HG03135 (cell line): ENCODE data around the gene DLG2.

Source experiments
- ATAC-seq: cut with Tn5 transposase; IDR thresholded peaks from one replicate; pipeline ENCODE4 v1.9.1; 2021; ENCODE audit warnings: mild to moderate bottlenecking, moderate library complexity; ENCODE audit not compliant: unreplicated experiment

Gene DLG2

DNA sequence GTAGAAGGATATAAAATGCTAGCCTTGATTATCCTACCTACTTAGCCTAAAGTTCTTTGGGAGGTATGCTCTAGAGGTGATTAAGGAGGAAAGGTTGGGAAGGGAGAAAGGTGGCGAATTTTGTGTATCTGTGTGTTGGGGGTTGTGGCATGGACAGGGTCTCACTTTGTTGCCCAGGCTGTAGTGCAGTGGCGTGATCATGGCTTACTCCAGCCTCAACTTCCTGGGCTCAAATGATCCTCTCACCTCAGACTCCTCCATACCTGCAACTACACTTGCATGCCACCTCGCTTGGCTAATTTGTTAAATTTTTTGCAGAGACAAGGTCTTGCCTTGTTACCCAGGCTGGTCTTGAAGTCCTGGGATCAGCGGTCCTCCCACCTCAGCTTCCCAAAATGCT, 1094.8 kb downstream of the DLG2 start:
- ATAC-seq = no peak

- ATAC-seq = no peak
These were observed 1100.9 kb downstream of the DLG2 start for GRCh38 chr11:84526250-84526649.

DNA sequence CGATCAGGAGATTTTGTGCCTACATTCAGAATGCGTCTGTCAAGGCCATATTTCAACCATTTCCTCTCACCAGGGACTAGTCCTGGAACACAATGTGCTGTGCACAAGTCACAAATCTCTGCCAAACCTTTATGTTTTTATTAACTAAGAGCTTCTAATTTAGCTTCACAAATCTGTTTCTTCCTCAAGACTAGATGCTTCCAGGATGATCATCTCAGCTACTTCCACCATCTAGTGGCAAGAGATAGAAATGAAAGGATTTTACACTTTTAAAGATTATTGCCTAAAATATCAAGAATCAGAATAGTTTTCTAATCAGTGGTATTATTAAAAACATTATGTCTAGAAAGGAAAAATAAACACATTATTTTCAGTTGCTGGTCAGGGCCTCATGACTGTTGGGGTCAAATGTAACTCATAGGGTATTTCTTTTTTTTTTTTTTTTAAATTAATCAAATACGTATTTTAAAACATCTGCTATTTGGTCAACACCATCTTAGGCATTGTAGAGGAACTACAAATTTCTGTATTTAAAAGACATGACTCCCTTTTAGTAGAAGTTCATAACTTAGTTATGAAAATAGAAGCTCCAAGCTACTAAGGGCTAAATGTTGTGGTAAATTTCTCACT, 1102.6 kb downstream of the DLG2 start:
- ATAC-seq = no peak

GRCh38 chr11:84522331-84522730, 1104.8 kb downstream of the DLG2 start:
- no peak for ATAC-seq

DNA sequence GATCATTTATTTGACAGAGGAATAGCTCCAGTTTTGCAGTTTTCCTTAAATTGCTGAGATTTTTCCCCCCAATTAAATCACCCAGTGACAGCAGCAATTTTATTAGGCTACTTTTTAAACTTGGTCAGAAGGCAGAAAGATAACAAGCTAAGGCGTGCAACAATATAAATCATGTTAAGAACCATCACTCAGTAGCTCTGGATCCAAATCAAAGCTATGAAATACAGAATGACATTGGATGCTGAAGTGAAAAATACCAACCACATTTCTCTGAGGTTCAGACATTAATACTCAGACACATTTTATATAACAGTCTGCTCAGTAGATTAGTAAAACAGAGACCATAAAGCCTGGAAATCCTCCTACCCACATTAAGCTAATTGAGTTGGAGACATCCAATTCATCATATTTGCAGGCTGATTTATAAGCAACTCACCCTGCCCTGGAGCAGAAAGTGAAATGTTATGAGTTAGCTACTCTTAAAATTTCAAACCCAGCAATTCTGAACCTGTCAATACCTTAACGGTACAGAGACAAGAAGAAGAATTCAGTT, 1108.4 kb downstream of the DLG2 start:
- no peak for ATAC-seq

DNA sequence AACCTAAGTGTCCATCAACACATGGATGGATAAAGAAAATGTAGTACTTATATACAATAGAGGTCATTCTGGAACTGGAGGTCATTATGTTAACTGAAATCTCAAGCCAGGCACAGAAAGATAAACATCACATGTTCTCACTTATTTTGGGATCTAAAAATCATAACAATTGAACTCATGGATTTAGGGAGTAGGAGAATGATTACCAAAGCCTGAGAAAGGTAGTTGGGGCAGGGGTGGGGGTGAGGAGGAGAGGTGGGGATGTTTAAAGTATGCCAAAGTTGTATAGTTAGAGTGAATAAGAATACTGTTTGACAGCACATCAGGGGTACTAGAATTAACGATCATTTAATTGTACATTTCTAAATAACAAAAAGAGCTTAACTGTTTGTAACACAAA, 1112.7 kb downstream of the DLG2 start:
- ATAC-seq = no peak

- no peak for ATAC-seq
These were observed 1123.6 kb downstream of the DLG2 start for GRCh38 chr11:84503503-84503902.

DNA sequence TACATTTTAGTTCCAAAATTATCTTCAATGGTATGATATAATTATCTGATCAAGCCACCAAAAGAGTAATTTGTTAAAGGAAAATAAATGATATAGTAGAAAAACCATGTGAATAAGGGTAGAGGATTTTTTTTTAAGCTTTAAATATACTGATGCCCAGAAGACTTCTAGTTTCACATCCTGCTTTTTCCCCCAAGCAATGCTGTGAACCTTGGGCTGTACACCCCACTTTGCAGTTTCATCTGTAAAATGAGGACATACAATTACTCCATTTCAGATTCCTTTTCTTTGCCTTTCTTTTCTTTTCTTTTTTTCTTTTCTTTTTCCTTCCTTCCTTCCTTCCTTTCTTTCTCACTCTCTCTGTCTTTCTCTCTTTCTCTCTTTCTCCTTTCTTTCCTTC, 1125.4 kb downstream of the DLG2 start:
- ATAC-seq = no peak

DNA sequence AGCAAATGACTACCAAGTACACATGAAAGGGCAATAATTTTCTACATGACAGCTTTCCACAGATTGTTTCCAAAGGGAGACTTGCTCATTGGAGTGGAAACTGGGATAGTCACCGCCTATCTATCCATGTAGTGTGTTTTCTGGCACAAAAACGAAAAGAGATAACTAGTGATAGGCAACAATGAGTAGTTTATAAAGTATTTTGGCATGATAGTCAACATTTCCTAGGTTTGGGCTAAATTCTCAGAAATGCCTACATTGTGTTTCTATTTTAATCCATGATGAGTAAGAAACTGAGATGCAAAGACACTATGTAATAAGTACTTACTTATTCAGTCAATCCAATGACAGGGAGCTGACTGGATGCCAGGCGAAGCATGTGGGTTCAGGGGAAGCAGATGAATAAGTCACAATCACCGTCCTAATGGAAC, 1129.1 kb downstream of the DLG2 start:
- no peak for ATAC-seq

DNA sequence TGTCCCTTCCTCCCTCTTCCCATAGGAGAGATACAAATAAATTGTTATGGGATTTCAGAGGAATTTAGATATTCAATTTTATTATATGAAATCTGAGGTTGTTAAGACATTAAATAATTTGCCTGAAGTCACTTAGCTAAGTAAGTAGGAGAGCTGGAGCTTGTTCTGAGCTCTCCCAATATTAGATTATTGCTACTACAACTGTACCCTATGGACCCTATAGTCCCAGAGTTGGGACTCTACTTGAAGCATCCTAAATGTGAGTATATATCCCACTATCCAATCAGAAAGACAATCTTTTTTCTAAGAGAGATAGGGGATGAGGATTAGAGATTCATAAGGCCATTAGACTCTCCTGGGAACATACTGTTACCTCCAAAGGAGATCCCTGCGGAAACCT, 1130.0 kb downstream of the DLG2 start:
- no peak for ATAC-seq

DNA sequence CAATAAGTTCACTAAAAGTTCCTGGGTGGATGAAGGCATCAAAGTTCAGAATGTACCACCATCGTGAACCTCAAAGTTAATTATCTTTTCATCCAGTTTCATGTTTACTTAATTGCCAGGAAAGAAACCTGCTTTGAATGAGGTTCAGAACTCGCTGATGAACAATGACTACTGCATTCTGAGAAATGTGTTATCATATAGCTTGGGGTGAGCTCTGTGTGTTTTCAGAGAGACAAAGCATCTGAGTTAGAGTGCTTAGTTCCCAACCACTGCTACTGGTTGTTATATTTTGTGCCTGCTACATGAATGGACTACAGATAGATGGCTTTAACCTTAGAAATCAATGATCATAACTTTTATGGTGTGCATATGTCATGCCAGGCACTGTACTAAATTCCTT, 1131.0 kb downstream of the DLG2 start:
- no peak for ATAC-seq

DNA sequence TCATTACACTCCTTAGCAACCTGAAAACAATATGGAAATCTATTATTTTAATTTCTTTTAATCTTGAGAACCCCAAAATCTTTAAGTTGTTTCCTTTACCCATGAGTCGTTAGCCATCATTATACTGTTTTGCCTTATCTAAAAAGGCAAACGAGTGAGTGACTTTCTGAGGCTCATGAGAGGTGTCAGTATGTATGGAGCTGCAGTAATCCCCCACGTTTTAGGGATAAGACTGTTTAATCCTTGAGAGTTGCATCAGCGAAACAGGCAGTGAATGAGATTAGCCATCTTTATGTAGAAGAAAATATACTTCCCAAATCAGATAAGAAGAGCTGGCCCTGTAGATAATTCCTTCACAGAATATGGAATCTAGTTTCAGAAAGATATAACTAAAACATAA, 1147.0 kb downstream of the DLG2 start:
- ATAC-seq = no peak

DNA sequence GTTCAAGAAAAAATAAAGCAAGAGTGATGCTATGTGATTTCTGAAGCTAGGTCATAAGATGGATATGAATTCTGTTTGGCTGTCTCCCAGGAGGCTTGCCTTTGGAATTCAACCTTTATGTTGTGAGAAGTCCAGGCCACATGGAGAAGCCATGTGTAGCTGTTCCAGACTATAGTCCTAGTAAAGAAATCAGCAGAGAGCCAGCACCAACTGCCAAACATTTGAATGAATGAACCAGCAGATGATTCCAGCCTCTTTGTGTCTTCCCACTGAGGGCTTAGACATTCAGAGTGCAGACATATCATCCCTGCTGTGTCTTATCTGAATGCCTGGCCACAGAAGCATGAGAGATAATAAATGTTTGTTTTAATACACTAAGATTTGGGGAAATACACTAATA, 1150.6 kb downstream of the DLG2 start:
- no peak for ATAC-seq

- no peak for ATAC-seq
These were observed 1155.6 kb downstream of the DLG2 start for GRCh38 chr11:84471501-84471900.

GRCh38 chr11:84468235-84468634, 1158.9 kb downstream of the DLG2 start:
- ATAC-seq = no peak

GRCh38 chr11:84465040-84465439, 1162.1 kb downstream of the DLG2 start:
- no peak for ATAC-seq

DNA sequence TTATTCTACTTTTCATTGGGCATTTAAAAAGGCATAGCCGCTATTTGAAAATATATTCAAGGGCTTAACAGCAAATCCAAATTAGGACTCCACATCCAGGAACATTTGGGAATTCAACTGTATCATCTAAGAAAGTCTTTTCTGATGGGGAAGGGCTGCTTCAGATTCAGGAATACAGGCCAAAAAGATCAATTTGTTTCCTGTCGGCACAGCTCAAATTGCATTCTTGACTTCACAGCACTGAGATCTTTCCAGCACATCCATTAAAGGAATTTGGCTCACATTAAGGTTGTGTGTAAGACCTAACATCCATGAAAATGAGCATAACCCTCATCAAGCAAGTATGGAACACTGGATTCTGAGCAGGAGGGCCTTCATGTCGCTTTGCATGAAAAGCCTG, 1171.5 kb downstream of the DLG2 start:
- no peak for ATAC-seq

DNA sequence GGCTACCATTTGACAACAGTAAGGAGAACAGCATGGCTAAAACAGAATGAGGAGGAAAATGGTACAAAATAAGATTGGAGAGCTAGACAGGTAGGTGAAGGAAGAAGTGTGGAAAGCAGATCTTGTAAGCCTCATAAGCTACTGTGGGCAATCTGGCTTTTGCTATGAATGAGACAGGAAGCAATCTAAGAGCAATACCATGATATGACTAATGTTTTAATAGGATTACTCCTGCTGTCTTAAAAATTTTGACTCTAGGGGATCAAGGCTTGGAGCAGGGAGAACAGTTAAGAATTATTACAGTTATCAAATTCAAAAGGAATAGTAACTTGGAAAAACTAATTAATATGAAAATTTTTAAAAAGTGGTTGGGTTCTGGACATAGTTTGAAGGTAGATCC, 1174.9 kb downstream of the DLG2 start:
- no peak for ATAC-seq

- ATAC-seq = no peak
These were observed 1188.6 kb downstream of the DLG2 start for GRCh38 chr11:84438565-84438964.

DNA sequence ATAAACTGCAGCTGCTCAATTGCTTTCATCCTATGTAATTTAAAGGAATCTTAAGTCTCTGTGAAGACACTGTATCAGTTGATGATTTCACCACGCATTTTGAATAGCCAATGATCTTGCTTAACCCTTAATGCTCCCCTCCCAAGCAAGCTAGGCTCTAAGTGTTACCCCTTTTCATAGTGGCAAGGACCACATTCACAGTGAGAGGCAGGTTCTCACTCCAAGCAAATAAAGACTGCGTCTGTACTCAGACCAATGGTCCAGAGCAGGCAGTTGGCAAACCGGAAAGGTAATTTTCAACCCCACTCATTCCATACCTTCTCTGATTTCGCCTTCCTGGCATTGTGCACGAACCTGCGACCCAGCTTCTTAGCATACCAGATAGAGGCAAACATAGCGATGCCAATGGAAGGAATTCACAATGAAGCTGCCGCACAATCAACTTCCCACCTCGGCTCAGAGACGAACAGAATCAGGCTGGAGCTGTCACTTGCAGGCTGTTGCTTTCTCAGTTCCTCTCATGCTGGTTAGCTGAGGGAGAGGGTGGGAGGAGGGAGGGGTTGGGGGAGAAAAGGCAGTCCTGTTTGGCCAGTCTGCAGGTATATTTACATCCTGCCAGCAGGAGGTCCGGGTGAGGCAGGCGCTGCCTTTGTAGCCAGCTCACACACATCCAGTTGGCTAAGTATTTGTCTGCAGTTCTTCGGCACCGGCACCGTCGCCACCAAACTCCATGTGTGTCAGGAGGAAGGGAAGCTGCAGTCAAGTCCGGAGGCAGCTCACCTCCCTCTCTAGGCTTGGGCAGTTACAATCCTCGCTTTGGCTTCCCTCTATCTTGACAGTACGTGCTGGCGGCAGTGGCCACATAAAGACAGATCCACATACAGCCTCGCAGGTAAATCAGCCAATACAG, 1189.8 kb downstream of the DLG2 start:
- peak; percentile 90 for ATAC-seq

GRCh38 chr11:84430661-84431060, 1196.5 kb downstream of the DLG2 start:
- ATAC-seq = no peak

DNA sequence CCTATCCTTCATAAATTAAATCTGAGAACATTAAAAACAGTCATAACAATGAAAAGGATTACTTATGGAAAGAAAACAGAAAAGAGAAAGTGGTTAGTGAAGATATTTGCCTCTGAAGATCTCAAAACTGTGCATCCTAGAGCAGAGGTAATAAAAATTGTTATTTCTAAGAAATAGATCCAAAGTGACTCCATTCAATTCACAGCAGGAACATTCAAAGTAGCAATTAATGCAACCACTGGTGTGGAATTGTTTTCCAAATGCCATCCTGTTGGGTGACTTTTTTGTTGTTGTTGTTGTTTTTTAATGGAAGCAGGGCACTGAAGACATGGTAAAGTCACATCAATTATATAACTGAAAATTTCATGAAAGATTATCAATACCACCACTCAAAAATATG, 1201.5 kb downstream of the DLG2 start:
- no peak for ATAC-seq
